ENCODE measurements around the gene FAM89A. TPM values are rescaled to one million over a fixed set of nuclear protein-coding genes. Genes with fewer than 3 reads are reported as not detected.

Gene FAM89A
- total and polyA plus RNA-seq, 2 donors (not counting 1 experiment from before 2014, with no cell fraction given): 3.2 to 6.1 TPM

GRCh38 chr1:230976825-230977747, 63.0 kb downstream of the FAM89A start:
- DNase-seq (peak; percentile 73), ATAC-seq (ENCODE audit: low read depth) (no peak)
- Histone ChIP-seq H3K4me2 (replicated peaks; ENCODE audit: low read depth, low read length, poor library complexity, severe bottlenecking) (peak overlapping the region; percentile 88), H3K36me3 (replicated peaks in 1 of 2; ENCODE audit: control extremely low read depth in 1 of 2, control insufficient read depth in 1 of 2, extremely low read depth in 1 of 2, insufficient read depth in 2 of 2, low read length in 1 of 2) (peaks cover 0 to 7% of the 10 kb centered on the region in 2 experiments), H3K9me3 (ENCODE audit: control extremely low read depth in 1 of 3, control insufficient read depth in 2 of 3, insufficient read depth in 1 of 3, low read length in 2 of 3) (no peaks in the 10 kb centered on the region), H3K9ac (ENCODE audit: low read length) (peak overlapping the region; percentile 76), H3K4me3 (ENCODE audit: control extremely low read depth in 1 of 5, extremely low read depth in 1 of 5, insufficient read depth in 1 of 5, low read depth in 2 of 5, low read length in 4 of 5) (peak overlapping the region; percentile 67 to 85 (median 74)), H4K20me1 (ENCODE audit: control insufficient read depth, insufficient read depth, low read length, poor library complexity, severe bottlenecking) (no peaks in the 10 kb centered on the region), H2AFZ (ENCODE audit: insufficient read depth, low read depth, low read length, poor library complexity, severe bottlenecking) (peak overlapping the region; percentile 83), H3K4me1 (ENCODE audit: control insufficient read depth in 2 of 2, insufficient read depth in 2 of 2, low read length in 2 of 2) (peaks cover 43 to 56% of the 10 kb centered on the region in 2 donors), H3K27ac (ENCODE audit: low read length in 2 of 2) (peak overlapping the region; percentile 66 to 78), H3K27me3 (replicated peaks in 1 of 4; ENCODE audit: control extremely low read depth in 1 of 4, control insufficient read depth in 3 of 4, insufficient read depth in 4 of 4, low read length in 3 of 4) (no peaks in the 10 kb centered on the region), H3K79me2 (ENCODE audit: control insufficient read depth, insufficient read depth, low read length) (peaks cover 68% of the 10 kb centered on the region)
- TF ChIP-seq EZH2 (IDR thresholded peaks at IDR 0.05; ENCODE audit: borderline replicate concordance, insufficient read depth, low read depth, low read length, poor library complexity, severe bottlenecking) (no peak), CTCF (IDR thresholded peaks at IDR 0.05) (no peak)
- Mint-ChIP-seq H3K9me3 (ENCODE audit: insufficient read depth) (no peaks in the 10 kb centered on the region), H3K4me1 (peaks cover 59% of the 10 kb centered on the region), H3K4me3 (peak overlapping the region; percentile 99), H3K27ac (peak overlapping the region; percentile 99), H3K27me3 (no peaks in the 10 kb centered on the region)
- CTCF ChIA-PET: interaction anchor here (1.0 to 2.4 kb wide), 7 partner anchors 11 to 61 kb away, joined by 3 to 14 read pairs (median 4); no protein-coding TSS in a partner anchor
- 4% methylated on average over 5 of the region's 14 CpGs for WGBS (ENCODE audit: insufficient coverage)
- POLR2A ChIA-PET: interaction anchor here (0.7 to 1.0 kb wide), 3 partner anchors 19 to 235 kb away, joined by 3 to 4 read pairs (median 3); partner anchors contain the start of gene FAM89A
- intact Hi-C loops (cut with micrococcal nuclease): loop anchor here (5.0 kb wide), 3 partner anchors 35 to 1635 kb away; partner anchors contain the start of genes CCSAP, TAF5L and URB2

Data from B cell (primary cell).